ENCODE results near the gene IL5RA.
A peak's percentile ranks its signal among the peaks of the same experiment; 100 is the strongest.

Gene IL5RA

DNA sequence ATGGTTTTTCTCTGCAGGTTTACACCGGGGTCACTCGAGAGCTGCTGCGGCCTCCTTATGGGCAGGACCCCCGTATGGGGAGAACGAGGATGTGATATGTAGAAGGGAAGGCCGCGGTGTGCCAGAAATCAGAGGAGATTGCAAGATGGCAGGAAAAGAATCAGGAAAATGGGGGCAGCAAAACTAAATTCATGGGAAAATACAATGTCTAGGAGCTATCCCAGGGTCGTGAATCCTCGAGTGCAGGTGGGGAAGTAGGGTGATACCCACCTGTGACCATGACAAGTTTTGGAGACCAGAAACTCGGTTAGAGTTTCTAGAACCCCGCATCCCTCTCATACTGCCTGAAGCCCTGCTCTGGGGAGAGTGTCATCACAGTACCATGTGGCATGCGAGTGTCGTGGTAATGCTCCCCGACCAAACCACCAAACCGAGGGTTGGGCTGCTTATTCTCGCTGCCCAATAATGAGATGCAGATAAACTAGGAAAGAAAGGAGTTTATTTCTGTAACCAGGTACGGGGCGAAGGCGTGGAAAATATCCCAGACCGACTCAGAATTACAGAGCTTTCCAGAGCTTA is 17.3 kb upstream of the IL5RA start:
- H3K4me3 ChIP-seq (ENCODE audit: low read length), result peak overlapping the region; percentile 84
- peak overlapping the region; percentile 96 for H3K9ac ChIP-seq (ENCODE audit: low read length)
- H3K4me1 ChIP-seq (ENCODE audit: control insufficient read depth, low read depth, low read length), result peaks cover 6% of the 10 kb centered on the region
- no peaks in the 10 kb centered on the region for H3K27me3 ChIP-seq (ENCODE audit: control insufficient read depth, insufficient read depth, low read length)
- no peaks in the 10 kb centered on the region for H3K9me3 ChIP-seq (ENCODE audit: control insufficient read depth, low read depth, low read length)
- H3K36me3 ChIP-seq (ENCODE audit: control insufficient read depth, low read depth, low read length), result peaks cover 22% of the 10 kb centered on the region
- peak overlapping the region; percentile 82 for H3K27ac ChIP-seq (ENCODE audit: low read length)

GRCh38 chr3:3126477-3127431 is 16.6 kb upstream of the IL5RA start, which contains the start of gene TRNT1:
TSS of gene TRNT1 (plus strand) at chr3:3126940. CDS start at chr3:3129041, 2,101 bp downstream.
- Histone ChIP-seq H3K36me3 (ENCODE audit: control insufficient read depth, low read depth, low read length) (peaks cover 22% of the 10 kb centered on the region), H3K27ac (ENCODE audit: low read length) (peak within 1 kb of the TSS; percentile 82), H3K27me3 (ENCODE audit: control insufficient read depth, insufficient read depth, low read length) (no peaks in the 10 kb centered on the region), H3K4me3 (ENCODE audit: low read length) (peak within 1 kb of the TSS; percentile 84), H3K4me1 (ENCODE audit: control insufficient read depth, low read depth, low read length) (peaks cover 6% of the 10 kb centered on the region), H3K9ac (ENCODE audit: low read length) (peak within 1 kb of the TSS; percentile 96), H3K9me3 (ENCODE audit: control insufficient read depth, low read depth, low read length) (no peaks in the 10 kb centered on the region)

- Histone ChIP-seq H3K4me1 (ENCODE audit: control insufficient read depth, low read depth, low read length) (peaks cover 6% of the 10 kb centered on the region), H3K4me3 (ENCODE audit: low read length) (peak overlapping the region; percentile 84), H3K27me3 (ENCODE audit: control insufficient read depth, insufficient read depth, low read length) (no peaks in the 10 kb centered on the region), H3K9ac (ENCODE audit: low read length) (peak overlapping the region; percentile 96), H3K27ac (ENCODE audit: low read length) (peak overlapping the region; percentile 73), H3K9me3 (ENCODE audit: control insufficient read depth, low read depth, low read length) (no peaks in the 10 kb centered on the region), H3K36me3 (ENCODE audit: control insufficient read depth, low read depth, low read length) (peaks cover 18% of the 10 kb centered on the region)
Measured at GRCh38 chr3:3125977-3126376, 15.8 kb upstream of the IL5RA start.

DNA sequence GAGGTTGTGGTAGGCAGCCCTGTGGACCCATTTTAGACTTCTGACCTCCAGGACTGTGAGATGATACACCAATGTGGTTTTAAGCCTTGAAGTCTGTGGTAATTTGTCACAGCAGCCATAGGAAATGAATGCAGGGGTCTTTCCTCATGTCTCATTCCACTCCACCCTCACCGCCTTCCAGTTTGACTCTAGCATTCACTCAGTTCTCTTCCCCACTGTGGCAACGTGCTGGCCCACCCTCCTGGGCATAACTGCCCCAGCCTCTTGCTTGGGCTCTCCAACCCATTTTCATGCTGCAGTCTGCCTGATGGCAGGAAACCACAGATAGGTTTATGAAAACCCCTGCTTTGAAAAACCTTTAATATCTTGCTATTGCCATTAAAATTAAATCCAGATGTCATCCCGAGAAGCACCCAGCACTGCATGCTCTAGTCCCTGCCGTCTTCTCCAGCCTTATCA is 9.2 kb upstream of the IL5RA start:
- H3K27me3 ChIP-seq (ENCODE audit: control insufficient read depth, insufficient read depth, low read length), result no peaks in the 10 kb centered on the region
- H3K9ac ChIP-seq (ENCODE audit: low read length), result no peak overlapping the region
- H3K4me3 ChIP-seq (ENCODE audit: low read length), result no peak overlapping the region
- H3K36me3 ChIP-seq (ENCODE audit: control insufficient read depth, low read depth, low read length), result no peaks in the 10 kb centered on the region
- H3K27ac ChIP-seq (ENCODE audit: low read length), result no peak overlapping the region
- no peaks in the 10 kb centered on the region for H3K9me3 ChIP-seq (ENCODE audit: control insufficient read depth, low read depth, low read length)
- H3K4me1 ChIP-seq (ENCODE audit: control insufficient read depth, low read depth, low read length), result no peaks in the 10 kb centered on the region

- Histone ChIP-seq H3K36me3 (ENCODE audit: control insufficient read depth, low read depth, low read length) (no peaks in the 10 kb centered on the region), H3K9ac (ENCODE audit: low read length) (no peak overlapping the region), H3K27me3 (ENCODE audit: control insufficient read depth, insufficient read depth, low read length) (no peaks in the 10 kb centered on the region), H3K27ac (ENCODE audit: low read length) (no peak overlapping the region), H3K4me1 (ENCODE audit: control insufficient read depth, low read depth, low read length) (no peaks in the 10 kb centered on the region), H3K9me3 (ENCODE audit: control insufficient read depth, low read depth, low read length) (no peaks in the 10 kb centered on the region), H3K4me3 (ENCODE audit: low read length) (no peak overlapping the region)
Measured at GRCh38 chr3:3117651-3118050, 7.5 kb upstream of the IL5RA start.

GRCh38 chr3:3113042-3113709 is 3.0 kb upstream of the IL5RA start:
- Histone ChIP-seq H3K4me1 (ENCODE audit: control insufficient read depth, low read depth, low read length) (peaks cover 12% of the 10 kb centered on the region), H3K36me3 (ENCODE audit: control insufficient read depth, low read depth, low read length) (no peaks in the 10 kb centered on the region), H3K4me3 (ENCODE audit: low read length) (no peak overlapping the region), H3K27ac (ENCODE audit: low read length) (no peak overlapping the region), H3K27me3 (ENCODE audit: control insufficient read depth, insufficient read depth, low read length) (no peaks in the 10 kb centered on the region), H3K9me3 (ENCODE audit: control insufficient read depth, low read depth, low read length) (no peaks in the 10 kb centered on the region), H3K9ac (ENCODE audit: low read length) (no peak overlapping the region)

DNA sequence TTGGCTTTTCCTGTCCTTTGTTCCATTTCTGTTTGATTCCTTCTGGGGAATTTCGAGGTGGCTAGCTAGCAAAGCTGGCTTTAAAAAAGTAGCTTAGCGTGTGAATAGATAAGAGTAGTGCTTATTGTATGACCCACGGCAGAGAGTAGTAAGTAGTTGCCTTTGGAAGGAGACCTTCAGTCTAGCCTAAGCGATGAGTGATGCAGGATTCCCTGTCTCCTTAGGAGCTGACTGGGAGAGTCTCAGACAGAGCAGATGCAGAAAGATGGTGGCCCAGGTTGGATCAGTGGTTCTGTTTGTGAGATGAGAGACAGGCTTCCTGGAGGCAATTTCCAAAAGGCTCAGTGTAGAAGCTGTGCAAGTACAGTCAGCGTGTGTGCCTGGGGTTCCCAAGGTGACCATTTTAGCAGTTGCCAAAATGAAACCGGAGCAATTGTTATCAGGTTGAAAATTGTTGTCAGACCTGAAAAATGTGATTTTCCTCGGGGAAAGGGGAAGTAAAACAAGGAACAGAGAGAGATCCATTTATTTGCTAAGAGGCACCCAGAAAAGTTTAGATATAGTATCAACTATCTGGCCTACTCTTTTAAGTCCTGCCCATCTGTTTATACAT is 681 bp upstream of the IL5RA start:
- Histone ChIP-seq H3K9me3 (ENCODE audit: control insufficient read depth, low read depth, low read length) (no peaks in the 10 kb centered on the region), H3K27me3 (ENCODE audit: control insufficient read depth, insufficient read depth, low read length) (no peaks in the 10 kb centered on the region), H3K27ac (ENCODE audit: low read length) (no peak overlapping the region), H3K4me3 (ENCODE audit: low read length) (no peak overlapping the region), H3K4me1 (ENCODE audit: control insufficient read depth, low read depth, low read length) (peaks cover 12% of the 10 kb centered on the region), H3K36me3 (ENCODE audit: control insufficient read depth, low read depth, low read length) (no peaks in the 10 kb centered on the region), H3K9ac (ENCODE audit: low read length) (peak overlapping the region; percentile 33)

- no peak overlapping the region for H3K27ac ChIP-seq (ENCODE audit: low read length)
- peak overlapping the region; percentile 33 for H3K9ac ChIP-seq (ENCODE audit: low read length)
- no peaks in the 10 kb centered on the region for H3K36me3 ChIP-seq (ENCODE audit: control insufficient read depth, low read depth, low read length)
- H3K4me1 ChIP-seq (ENCODE audit: control insufficient read depth, low read depth, low read length), result peaks cover 12% of the 10 kb centered on the region
- no peaks in the 10 kb centered on the region for H3K27me3 ChIP-seq (ENCODE audit: control insufficient read depth, insufficient read depth, low read length)
- no peak overlapping the region for H3K4me3 ChIP-seq (ENCODE audit: low read length)
- no peaks in the 10 kb centered on the region for H3K9me3 ChIP-seq (ENCODE audit: control insufficient read depth, low read depth, low read length)
Measured at GRCh38 chr3:3109407-3110298, 521 bp downstream of the IL5RA start.

DNA sequence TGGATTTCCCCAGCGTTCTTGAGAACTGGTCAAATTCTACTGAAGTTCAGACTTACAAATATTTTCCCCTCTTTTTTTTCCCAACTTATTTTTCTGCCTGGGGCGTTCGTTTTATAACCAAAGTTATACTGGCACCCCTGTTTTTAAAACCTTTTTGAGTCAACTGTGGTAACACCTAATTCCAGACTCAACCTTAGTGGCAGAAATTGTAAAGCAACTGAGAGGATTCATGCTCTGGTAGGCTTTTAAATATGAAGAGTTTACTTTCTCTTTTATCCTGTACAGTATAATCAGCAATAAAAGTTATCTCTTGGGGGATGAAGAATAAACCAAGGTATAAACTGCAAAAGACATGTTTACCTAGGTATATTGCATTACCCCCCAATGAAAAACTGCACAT is 2.3 kb downstream of the IL5RA start:
- no peaks in the 10 kb centered on the region for H3K36me3 ChIP-seq (ENCODE audit: control insufficient read depth, low read depth, low read length)
- H3K9me3 ChIP-seq (ENCODE audit: control insufficient read depth, low read depth, low read length), result no peaks in the 10 kb centered on the region
- no peak overlapping the region for H3K9ac ChIP-seq (ENCODE audit: low read length)
- H3K4me3 ChIP-seq (ENCODE audit: low read length), result no peak overlapping the region
- peaks cover 12% of the 10 kb centered on the region for H3K4me1 ChIP-seq (ENCODE audit: control insufficient read depth, low read depth, low read length)
- no peak overlapping the region for H3K27ac ChIP-seq (ENCODE audit: low read length)
- no peaks in the 10 kb centered on the region for H3K27me3 ChIP-seq (ENCODE audit: control insufficient read depth, insufficient read depth, low read length)

- Histone ChIP-seq H3K4me1 (ENCODE audit: control insufficient read depth, low read depth, low read length) (peaks cover 12% of the 10 kb centered on the region), H3K9me3 (ENCODE audit: control insufficient read depth, low read depth, low read length) (no peaks in the 10 kb centered on the region), H3K36me3 (ENCODE audit: control insufficient read depth, low read depth, low read length) (no peaks in the 10 kb centered on the region), H3K4me3 (ENCODE audit: low read length) (no peak overlapping the region), H3K27me3 (ENCODE audit: control insufficient read depth, insufficient read depth, low read length) (no peaks in the 10 kb centered on the region), H3K27ac (ENCODE audit: low read length) (no peak overlapping the region), H3K9ac (ENCODE audit: low read length) (no peak overlapping the region)
Measured at GRCh38 chr3:3107181-3107580, 3.0 kb downstream of the IL5RA start.

Data from iPS-18a (cell line).